ENCODE results near the gene PIGX.

The PIGX gene

GRCh38 chr3:196711838-196712513, at the start of gene PIGX, which contains the start of gene CEP19:
TSS of gene PIGX (plus strand) at chr3:196712377.
TSS of gene CEP19 (minus strand) at chr3:196712250. CDS start at chr3:196708657, 3,593 bp downstream.
- DNase-seq (ENCODE audit: low spot score) = peak; percentile 88

- no peak for DNase-seq (ENCODE audit: low spot score)
These were observed 49.2 kb upstream of the PIGX start for GRCh38 chr3:196662711-196663571.

- no peak for DNase-seq (ENCODE audit: low spot score)
These were observed 45.9 kb upstream of the PIGX start for GRCh38 chr3:196666001-196666867.

- DNase-seq (ENCODE audit: low spot score) = no peak
These were observed 44.9 kb upstream of the PIGX start for GRCh38 chr3:196667056-196667825.

GRCh38 chr3:196670339-196670738, 41.8 kb upstream of the PIGX start:
- no peak for DNase-seq (ENCODE audit: low spot score)

GRCh38 chr3:196673632-196674031, 38.5 kb upstream of the PIGX start:
- no peak for DNase-seq (ENCODE audit: low spot score)

GRCh38 chr3:196677353-196677752, 34.8 kb upstream of the PIGX start:
- no peak for DNase-seq (ENCODE audit: low spot score)

- no peak for DNase-seq (ENCODE audit: low spot score)
These were observed 34.2 kb upstream of the PIGX start for GRCh38 chr3:196677931-196678330.

GRCh38 chr3:196684548-196685407, 27.4 kb upstream of the PIGX start:
- peak; percentile 68 for DNase-seq (ENCODE audit: low spot score)

GRCh38 chr3:196686436-196686835, 25.7 kb upstream of the PIGX start:
- no peak for DNase-seq (ENCODE audit: low spot score)

GRCh38 chr3:196688349-196688748, 23.8 kb upstream of the PIGX start:
- no peak for DNase-seq (ENCODE audit: low spot score)

GRCh38 chr3:196689941-196690660, 22.1 kb upstream of the PIGX start:
- no peak for DNase-seq (ENCODE audit: low spot score)

- DNase-seq (ENCODE audit: low spot score) = no peak
These were observed 20.8 kb upstream of the PIGX start for GRCh38 chr3:196691386-196691785.

- DNase-seq (ENCODE audit: low spot score) = no peak
These were observed 18.0 kb upstream of the PIGX start for GRCh38 chr3:196694202-196694638.

- no peak for DNase-seq (ENCODE audit: low spot score)
These were observed 17.0 kb upstream of the PIGX start for GRCh38 chr3:196694941-196695848.

- no peak for DNase-seq (ENCODE audit: low spot score)
These were observed 16.3 kb upstream of the PIGX start for GRCh38 chr3:196695849-196696226.

- no peak for DNase-seq (ENCODE audit: low spot score)
These were observed 14.9 kb upstream of the PIGX start for GRCh38 chr3:196697270-196697669.

GRCh38 chr3:196699749-196700148, 12.4 kb upstream of the PIGX start:
- DNase-seq (ENCODE audit: low spot score) = no peak

- no peak for DNase-seq (ENCODE audit: low spot score)
These were observed 11.4 kb upstream of the PIGX start for GRCh38 chr3:196700801-196701200.

Measured in LoVo (cell line).